HCEC 1CT (cell line): ENCODE results near the gene GPR42.

ENCODE experiments used
- DNase-seq: peaks from one replicate; pipeline ENCODE4 v3.0.0-alpha.2; 2017

GPR42 gene, protein sequence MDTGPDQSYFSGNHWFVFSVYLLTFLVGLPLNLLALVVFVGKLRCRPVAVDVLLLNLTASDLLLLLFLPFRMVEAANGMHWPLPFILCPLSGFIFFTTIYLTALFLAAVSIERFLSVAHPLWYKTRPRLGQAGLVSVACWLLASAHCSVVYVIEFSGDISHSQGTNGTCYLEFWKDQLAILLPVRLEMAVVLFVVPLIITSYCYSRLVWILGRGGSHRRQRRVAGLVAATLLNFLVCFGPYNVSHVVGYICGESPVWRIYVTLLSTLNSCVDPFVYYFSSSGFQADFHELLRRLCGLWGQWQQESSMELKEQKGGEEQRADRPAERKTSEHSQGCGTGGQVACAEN

DNA sequence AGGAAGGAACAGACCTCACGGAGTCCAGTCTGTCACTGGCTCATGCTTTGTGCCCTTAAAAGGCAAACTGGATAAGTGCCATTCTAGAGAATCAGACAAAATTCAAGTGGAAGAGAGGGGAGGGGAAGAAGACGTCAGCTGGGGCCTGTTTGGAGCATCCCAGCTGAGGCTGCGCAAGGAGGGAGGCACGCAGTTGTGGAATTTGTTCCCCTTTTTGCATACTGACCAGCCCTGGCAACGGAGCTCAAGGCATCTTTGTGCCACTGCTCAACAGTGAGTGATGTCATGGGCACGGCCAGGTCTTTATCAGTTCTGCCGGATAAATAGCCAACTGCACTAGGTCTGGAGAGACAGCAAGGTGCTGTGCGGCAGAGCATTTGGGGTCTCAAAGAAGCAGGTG is at the start of gene GPR42:
TSS of gene GPR42 (plus strand) at position 347 of the 400 bp plus-strand sequence. CDS start 292 bp downstream, outside the sequence.
- DNase-seq = no peak

DNA sequence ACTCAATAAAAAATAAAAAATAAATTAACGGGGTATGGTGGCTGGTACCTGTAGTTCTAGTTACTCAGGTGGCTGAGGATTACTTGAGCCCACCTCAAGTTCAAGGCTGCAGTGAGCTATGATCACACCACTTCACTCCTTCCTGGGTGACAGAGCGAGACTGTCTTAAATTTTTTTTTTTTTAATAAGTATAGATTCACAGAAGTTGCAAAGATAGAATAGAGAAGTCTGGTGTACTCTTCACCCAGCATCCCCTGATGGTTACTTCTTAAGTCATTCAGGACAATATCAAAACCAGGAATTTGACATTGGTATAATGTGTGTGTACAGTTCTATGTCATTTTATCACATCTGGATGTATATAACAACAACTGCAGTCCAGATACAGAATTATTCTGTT is 49.6 kb upstream of the GPR42 start:
- no peak for DNase-seq

DNA sequence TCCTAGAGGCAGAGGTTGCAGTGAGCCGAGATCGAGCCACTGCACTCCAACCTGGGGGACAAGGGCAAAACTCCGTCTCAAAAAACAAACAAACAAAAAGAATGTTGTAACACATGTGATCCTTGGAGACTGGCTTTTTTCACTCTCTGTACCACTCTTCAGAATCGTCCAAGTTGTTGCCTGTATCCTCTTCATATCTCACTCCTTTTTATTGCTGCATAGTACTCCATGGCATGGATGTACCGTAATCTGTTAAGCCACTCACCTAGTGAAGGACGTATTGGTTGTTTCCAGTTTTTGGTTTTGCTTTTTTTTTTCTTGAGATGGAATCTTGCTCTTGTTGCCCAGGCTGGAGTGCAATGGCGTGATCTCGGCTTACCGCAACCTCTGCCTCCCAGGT is 48.9 kb upstream of the GPR42 start:
- DNase-seq = no peak

DNA sequence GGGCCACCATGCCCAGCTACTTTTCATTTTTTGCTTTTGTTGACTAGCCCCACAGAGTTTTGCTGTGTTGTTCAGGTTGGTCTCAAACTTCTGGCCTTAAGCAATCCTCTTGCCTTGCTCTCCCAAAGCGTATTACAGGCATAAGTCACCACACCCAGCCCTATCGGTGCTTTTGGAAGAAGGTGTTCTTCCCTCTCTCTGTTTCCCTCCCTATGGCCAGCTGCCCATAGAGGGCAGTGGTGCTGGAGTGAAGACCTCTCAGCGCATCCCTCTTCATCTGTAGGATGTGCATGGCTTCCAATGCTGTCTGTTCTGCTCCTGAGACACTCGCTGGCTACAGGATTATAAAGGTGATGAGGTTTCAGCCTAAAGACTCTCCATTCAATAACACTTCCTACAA is 43.2 kb upstream of the GPR42 start:
- DNase-seq = no peak

DNA sequence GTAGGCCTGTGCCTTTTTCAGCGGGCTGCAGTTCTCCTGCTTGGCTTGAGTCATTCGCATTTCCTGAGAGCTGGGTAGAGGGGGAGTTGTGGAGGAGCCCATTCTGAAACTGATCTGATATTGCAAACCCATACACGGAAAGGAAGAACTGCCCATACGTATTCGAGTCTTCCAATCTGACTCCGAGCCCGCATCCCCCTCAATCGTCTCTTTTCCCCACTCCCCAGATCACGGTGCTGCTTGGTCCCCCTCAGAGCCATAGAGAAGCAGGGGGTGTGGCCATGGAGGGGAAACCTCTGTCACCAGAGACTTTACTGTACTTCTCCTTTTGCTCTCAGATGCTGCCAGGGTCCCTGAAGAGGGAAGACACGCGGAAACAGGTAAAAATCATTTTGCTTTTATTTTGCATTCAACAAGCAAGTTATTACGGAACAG is 42.0 kb upstream of the GPR42 start, which contains the start of gene CD22:
TSS of gene CD22 (plus strand) at position 337 of the 435 bp plus-strand sequence. CDS start 2,854 bp downstream, outside the sequence.
- no peak for DNase-seq

DNA sequence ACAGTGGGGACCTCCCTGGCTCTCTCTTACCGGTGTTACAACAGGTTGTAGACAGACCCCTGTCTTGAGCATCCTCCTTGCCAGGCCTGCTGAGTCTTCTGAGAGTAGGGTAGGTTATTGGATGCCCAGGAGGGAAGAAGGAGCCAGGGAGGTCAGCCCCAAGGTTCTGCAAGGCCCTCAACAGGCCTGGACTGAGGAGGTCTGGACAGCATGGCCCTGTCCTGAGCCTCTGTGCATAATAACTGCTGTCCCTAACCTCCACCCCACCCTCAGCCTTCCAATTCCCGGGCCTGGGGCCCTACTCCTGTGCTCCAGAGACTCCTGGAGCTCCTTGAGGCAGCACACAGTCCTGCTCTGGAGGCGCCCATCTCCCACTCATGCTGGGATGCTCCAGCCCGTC is 41.5 kb upstream of the GPR42 start:
- no peak for DNase-seq

DNA sequence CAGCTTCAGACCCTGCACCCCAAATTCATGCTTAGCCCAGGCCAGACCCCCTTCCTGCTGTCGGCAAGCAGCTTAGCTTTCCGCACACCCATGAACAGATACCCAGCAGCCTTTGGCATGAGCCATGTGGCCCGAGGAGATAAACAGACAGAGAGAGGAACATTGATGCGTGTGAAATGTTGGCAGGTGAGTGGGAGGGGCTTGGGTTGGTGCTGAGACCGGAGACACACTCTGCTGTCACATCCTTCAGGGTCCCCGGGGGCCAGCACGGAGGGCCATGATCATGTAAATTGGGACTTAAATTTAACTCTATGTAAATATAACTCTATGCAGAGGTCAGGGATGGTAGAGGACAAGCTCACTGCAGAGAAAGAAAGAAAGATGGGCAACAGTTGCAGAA is 40.4 kb upstream of the GPR42 start:
- no peak for DNase-seq

DNA sequence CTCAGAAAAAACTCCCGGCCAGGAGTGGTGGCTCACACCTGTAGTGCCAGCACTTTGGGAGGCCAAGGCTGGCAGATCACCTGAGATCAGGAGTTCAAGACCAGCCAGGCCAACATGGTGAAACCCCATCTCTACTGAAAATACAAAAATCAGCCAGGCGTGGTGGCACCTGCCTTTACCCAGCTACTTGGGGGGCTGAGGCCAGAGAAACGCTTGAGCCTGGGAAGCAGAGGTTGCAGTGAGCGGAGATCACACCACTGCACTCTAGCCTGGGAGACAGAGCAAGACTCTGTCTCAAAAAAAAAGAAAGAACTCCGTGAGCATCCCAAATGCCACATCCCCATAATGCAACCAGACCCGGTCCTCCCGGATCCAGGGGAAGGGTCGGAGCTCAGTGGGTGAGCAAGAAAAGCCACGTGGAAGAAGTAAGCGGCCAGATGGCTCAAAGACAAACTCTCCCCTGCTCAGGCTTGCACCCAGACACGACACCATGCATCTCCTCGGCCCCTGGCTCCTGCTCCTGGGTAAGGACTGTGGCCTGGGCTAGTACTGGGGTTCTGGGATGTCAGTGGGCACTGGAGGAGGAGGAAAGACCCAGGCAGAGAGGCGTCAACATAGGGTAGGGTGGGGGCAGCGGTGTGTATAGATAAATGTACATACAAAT is 39.2 kb upstream of the GPR42 start:
- no peak for DNase-seq

DNA sequence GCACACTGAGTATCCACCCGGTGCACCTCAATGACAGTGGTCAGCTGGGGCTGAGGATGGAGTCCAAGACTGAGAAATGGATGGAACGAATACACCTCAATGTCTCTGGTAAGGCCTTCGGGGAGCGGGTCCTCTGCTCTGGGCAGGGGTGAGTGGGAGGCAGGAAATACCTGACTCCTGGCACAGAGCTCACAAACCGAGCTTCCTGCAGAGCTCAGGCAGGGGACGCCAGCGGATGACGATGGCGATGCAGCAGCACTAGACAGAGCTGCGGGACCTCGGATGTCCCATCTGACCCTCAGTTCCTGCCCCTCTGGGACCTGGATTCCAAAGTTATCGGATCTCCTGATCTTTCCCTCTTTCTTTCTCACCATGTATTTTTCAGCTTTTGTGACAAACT is 38.1 kb upstream of the GPR42 start:
- DNase-seq = no peak

DNA sequence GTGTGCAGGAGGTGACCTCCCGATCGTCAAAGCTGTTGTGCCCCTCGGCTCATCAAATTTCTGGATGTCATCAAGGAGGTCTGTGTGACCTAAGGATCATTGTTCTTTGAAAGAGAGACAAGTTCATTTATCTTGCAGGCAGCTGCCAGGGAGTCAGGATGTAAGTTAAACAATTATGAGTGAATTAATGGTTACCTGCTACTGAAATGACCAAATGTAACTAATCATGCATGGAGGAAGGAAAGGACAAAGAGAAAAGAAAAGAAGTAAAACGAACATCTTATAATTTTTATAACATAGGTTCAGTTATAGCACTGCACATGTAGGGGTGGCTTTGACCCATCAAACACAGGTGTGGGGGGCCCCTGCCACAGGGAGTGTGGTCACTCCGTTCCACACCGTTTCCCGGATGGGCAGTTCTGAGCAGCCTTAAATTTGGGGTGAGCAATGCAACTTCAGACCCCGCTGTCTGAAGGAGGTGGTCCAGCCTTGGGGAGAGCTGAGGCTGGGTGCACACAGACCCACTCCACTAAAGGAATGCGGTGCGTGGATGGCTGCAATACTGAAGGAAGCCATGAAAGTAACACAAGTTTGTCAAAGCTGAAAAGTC is 36.6 kb upstream of the GPR42 start:
- no peak for DNase-seq

DNA sequence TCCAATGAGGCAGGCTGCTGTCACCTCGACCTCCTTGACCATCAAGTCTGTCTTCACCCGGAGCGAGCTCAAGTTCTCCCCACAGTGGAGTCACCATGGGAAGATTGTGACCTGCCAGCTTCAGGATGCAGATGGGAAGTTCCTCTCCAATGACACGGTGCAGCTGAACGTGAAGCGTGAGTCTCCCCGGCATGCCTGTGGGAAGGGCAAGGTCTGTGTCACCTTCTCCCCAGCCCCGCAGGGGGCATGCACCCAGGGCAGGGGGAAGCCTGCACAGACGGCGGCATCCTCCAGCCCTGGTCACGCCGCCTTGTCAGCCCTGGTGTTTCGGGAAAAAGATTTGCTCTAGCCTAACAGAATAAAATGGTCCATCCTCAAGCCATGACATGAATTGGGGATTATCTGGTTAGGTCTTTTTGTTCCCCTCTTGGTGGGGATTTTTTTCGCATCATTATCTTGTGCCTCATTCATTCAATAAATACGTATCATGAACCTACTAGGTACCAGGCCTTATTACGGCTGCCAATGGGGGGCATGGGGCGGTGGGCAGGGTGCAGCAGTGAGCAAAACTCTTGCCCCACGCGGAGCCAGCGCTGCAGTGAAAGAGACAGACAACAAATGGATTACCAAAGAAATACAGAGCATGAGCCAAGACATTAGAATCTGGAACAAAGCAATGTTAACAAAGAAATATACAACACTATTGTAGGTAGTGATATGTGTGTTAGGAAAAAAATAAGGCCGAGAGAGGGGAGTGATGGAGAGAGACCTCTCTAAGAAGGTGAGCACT is 34.5 kb upstream of the GPR42 start:
- no peak for DNase-seq

DNA sequence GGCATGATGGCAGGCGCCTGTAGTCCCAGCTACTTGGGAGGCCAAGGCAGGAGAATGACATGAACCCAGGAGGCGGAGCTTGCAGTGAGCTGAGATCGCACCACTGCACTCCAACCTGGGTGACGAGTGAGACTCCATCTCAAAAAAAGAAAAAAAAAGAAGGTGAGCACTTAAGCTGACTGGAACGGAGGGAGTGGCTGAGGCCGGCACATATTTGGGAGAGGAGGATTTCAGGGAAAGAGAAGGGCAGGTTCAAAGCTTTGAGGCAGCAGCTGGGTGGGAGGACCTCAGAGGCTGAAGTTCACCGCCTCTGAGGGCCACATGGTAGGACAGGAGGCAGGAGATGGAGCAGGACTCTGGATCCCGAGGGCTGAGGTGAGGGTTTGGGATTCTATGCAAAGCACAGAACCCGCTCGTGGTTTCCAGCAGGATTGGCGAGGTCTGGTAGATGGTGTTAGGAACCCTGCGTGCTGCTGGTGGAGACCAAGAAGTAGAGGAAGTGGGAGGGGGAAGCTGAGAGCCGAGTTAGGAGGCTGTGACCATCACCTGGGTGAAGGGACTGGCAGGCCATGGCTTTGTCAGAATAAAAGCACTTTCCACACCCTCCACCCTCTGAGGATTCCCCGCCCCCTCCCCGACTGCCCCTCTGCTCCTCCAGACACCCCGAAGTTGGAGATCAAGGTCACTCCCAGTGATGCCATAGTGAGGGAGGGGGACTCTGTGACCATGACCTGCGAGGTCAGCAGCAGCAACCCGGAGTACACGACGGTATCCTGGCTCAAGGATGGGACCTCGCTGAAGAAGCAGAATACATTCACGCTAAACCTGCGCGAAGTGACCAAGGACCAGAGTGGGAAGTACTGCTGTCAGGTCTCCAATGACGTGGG is 33.5 kb upstream of the GPR42 start:
- DNase-seq = no peak

DNA sequence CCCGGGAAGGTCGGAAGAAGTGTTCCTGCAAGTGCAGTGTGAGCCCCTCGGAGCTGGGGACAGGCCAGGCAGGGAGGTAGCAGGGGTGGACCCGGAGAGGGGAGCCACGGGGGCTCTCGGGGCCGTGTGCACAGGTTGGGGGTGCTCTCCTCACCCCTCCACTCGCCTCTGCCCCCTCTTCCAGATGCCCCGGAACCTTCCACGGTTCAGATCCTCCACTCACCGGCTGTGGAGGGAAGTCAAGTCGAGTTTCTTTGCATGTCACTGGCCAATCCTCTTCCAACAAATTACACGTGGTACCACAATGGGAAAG is 32.9 kb upstream of the GPR42 start:
- DNase-seq = no peak

DNA sequence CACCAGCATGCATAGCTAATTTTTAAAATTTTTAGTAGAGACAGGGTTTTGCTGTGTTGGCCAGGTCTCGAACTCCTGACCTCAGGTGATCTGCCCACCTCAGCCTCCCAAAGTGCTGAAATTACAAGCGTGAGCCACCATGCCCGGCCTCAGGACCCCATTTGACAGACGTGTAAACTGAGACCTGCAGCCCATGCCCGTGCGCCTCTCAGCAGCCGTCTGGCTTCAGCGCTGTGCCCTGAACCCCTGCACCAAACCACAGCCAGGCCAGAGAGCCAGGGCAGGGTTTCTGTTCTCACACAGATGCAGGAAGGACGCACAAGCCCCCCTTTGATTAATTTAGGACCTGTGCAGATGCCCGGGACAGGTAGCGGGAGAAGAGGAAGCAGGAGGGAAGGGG is 30.4 kb upstream of the GPR42 start:
- DNase-seq = no peak

DNA sequence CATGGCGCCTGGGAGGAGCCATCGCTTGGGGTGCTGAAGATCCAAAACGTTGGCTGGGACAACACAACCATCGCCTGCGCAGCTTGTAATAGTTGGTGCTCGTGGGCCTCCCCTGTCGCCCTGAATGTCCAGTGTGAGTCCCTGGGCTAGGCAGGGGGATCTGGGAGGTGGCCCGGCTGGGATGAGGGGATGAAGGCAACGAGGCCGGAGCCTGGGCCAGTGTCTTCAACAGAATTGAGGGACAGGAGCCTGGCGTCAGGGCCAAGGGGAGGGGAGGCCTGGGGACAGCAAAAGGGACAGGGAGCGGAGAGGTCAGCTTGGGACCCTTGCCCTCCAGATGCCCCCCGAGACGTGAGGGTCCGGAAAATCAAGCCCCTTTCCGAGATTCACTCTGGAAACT is 29.9 kb upstream of the GPR42 start:
- no peak for DNase-seq

DNA sequence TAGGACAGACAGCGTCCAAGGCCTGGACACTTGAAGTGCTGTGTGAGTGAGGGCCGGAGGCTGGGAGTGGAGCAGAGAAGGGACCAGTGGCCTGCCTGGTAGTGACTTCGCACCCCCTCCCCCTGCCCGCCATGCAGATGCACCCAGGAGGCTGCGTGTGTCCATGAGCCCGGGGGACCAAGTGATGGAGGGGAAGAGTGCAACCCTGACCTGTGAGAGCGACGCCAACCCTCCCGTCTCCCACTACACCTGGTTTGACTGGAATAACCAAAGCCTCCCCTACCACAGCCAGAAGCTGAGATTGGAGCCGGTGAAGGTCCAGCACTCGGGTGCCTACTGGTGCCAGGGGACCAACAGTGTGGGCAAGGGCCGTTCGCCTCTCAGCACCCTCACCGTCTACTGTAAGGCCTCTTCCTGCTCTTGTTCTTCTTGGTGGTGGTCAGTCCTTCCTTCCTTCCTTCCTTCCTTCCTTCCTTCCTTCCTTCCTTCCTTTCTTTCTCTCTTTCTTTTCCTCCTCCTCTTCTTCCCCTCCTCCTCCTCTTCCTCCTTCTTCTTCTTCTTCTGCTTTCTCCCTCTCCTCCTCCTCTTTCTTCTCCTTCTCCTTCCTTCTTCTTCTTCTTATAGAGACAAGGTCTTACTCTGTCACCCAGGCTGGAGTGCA is 29.2 kb upstream of the GPR42 start:
- no peak for DNase-seq

DNA sequence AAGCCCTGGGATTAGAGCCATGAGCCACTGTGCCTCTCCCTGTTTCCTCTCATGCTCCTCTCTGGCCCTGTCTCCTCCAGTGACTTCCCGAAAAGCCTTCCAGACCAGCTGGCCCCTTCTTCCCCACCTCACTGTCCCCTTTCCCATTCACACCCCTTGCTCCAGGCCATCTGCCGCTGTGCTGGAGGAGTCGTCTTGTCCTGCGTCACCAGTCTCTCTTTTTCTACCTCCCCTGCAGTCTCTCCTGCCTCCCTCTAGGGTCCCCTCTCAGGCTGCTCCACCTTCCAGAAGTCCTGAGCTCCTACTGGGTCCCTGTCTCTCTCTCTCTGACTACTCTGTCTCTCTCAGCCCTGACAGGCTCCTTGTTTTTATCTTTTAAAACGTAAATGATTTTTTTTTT is 28.4 kb upstream of the GPR42 start:
- DNase-seq = no peak

DNA sequence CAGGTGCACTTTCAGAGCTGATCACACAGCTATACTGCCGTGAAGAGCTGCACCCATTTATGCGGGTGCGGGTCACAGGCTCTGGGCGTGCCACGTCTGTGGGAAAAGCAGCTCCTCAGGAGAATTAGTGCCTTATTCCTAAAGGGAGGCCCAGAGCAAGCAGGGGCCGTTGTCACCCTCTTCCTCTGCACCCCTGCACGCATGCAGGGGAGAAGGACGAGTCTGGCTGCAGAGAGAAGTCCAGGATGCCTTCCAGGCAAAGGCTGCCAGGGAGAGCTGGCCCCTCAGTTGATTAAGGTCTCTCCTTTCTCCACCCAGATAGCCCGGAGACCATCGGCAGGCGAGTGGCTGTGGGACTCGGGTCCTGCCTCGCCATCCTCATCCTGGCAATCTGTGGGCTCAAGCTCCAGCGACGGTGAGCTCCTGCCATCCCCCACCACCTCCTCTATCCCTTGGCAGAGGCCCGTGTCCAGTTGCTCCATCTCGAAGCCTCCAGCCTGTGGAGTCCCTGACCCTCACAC is 26.3 kb upstream of the GPR42 start:
- no peak for DNase-seq

DNA sequence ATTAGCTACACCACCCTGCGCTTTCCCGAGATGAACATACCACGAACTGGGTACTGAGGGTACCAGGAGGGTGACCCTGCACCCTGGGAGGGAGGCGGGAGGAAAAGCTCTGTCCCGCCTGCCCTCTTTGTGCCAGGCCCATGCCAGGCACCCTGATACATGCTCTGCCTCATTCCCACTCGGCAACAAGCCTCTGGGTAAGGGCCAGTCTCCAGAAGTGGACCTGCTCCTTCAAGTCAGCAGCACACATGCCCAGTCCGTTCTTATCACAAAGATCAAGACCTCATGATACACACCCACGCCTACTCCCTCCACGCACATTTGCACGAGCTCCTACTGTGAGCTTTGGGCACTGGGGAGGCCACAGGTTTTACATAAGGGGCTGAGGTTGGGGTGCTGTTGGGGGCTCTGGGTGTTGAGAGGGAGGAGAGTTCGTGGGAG is 25.2 kb upstream of the GPR42 start:
- no peak for DNase-seq

DNA sequence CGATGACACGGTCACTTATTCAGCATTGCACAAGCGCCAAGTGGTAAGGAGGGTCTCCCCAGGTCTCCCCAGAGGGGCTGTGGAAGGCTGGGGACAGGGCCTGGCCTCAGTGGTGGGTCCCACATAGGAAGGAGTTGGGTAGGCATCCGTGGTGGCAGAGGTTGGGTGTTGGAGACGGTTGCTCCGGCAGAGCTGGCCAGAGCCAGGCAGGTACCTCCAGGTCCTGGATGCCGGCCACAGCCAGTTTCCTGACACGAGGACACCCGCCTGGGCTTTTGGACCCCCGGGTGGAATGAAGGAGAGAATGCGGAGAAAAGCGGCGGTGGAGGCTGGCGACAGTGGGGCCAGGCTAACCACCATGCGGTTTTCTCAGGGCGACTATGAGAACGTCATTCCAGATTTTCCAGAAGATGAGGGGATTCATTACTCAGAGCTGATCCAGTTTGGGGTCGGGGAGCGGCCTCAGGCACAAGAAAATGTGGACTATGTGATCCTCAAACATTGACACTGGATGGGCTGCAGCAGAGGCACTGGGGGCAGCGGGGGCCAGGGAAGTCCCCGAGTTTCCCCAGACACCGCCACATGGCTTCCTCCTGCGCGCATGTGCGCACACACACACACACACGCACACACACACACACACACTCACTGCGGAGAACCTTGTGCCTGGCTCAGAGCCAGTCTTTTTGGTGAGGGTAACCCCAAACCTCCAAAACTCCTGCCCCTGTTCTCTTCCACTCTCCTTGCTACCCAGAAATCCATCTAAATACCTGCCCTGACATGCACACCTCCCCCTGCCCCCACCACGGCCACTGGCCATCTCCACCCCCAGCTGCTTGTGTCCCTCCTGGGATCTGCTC is 24.4 kb upstream of the GPR42 start:
- DNase-seq = no peak
